ENCODE results near the gene RING1.
A peak's percentile ranks its signal among the peaks of the same experiment; 100 is the strongest.
"Not testable (repeated sequence)": the region's sequence is repeated elsewhere in the genome, so short reads cannot be mapped to it uniquely, and the experiment has no call there.

The RING1 gene

DNA sequence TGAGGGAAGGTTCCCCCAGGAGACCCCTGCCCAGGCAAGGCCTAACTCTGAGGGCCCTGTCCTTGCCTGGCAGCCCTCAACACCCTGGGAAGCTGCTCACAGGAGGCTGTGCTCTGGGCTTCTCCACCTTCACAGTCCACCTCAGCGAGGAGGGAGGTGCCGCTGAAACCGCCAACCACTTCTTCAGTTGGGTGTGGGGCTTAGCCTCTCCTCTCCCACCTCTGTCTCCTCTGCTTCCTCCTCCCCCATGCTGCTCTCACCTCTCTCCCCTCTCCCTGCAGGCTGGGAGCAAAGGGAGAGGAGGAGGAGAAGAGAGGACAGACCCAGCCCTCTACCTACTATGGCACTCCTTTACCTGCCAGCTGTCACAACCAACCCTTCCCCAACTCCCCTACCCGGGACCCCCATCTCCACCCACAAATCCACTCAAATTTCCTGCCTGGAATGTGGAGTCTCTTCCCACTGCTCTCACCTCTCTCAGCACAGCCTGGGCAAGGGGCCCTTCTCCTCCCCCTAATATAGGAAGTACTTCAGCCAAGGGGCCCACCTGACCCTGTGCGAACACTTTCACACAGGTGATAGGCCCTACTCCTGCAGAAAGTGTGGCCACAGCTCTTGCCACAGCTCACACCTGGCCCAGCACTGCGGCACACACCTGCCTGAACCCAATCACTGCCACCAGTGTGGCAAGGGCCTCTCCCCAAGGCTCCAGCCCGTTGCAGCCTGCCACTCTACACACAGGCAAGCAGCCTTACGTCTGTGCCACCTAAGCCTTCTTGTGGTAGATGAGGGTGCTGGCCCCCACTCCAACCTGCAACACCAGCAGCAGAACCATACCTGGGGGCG is 7.2 kb downstream of the RING1 start:
- H3K9me3 ChIP-seq (ENCODE audit: control insufficient read depth, insufficient read depth, low read length) = no peaks in the 10 kb centered on the region
- H3K27me3 ChIP-seq (ENCODE audit: control insufficient read depth, insufficient read depth, low read length) = peaks cover 96% of the 10 kb centered on the region
- H3K9ac ChIP-seq (ENCODE audit: low read depth, low read length) = no peak overlapping the region
- peaks cover 19% of the 10 kb centered on the region for H3K4me1 ChIP-seq (ENCODE audit: control insufficient read depth, insufficient read depth, low read length)
- no peaks in the 10 kb centered on the region for H3K36me3 ChIP-seq (ENCODE audit: control insufficient read depth, insufficient read depth, low read length)
- H3K4me3 ChIP-seq (ENCODE audit: low read depth, low read length) = peak overlapping the region; percentile 28

DNA sequence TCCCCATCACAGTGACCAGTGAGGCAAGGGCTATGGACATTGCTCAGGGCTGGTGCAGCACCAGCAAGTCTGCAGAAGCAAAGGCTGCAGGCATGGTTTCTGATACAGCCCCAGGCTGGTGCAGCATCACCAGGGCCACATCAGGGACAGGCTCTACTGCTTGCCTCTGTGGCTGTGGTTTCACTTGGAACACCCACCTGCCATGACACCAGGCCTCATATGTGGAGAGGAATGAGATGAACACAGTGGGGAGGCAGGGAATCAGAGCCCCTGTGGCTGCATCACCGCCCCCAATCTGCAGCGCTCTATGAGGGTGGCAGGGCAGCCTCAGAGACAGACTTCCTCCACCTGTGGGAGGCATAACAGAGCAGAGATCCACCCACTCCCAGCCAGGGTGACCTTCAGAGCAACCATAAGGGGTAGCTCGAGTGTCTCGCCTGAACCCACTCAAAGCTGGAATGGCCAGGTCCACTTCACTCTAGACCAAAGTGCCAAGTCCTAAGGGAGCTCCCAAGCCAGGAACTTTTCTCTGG is 7.9 kb downstream of the RING1 start:
- peaks cover 93% of the 10 kb centered on the region for H3K27me3 ChIP-seq (ENCODE audit: control insufficient read depth, insufficient read depth, low read length)

DNA sequence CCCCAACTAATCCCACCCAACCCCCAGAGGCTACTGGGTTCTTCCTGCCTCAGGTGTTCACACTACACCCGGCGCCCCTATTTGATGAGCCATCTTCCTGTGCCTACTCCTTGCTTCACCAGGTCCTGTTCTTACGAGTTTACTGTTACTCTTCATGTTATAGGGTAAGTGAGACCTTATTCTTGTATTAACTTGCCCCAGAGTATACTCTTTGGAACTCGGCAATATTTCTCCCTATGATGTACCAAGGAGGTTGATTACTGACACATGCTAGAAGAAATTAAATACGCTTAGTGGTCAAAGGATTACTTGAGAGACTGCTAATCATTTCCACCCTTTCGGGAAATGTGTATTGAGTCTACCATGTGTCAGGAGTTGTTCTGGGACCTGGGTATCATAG is 8.9 kb downstream of the RING1 start:
- Histone ChIP-seq H3K9me3 (ENCODE audit: control insufficient read depth, insufficient read depth, low read length) (no peaks in the 10 kb centered on the region), H3K27me3 (ENCODE audit: control insufficient read depth, insufficient read depth, low read length) (peaks cover 94% of the 10 kb centered on the region), H3K36me3 (ENCODE audit: control insufficient read depth, insufficient read depth, low read length) (no peaks in the 10 kb centered on the region), H3K4me3 (ENCODE audit: low read depth, low read length) (no peak overlapping the region), H3K9ac (ENCODE audit: low read depth, low read length) (no peak overlapping the region), H3K4me1 (ENCODE audit: control insufficient read depth, insufficient read depth, low read length) (peaks cover 14% of the 10 kb centered on the region)

More for the DNA sequence above, 7.9 kb downstream of the RING1 start:
- Histone ChIP-seq H3K4me3 (ENCODE audit: low read depth, low read length) (peak overlapping the region; percentile 4), H3K4me1 (ENCODE audit: control insufficient read depth, insufficient read depth, low read length) (peaks cover 19% of the 10 kb centered on the region), H3K9ac (ENCODE audit: low read depth, low read length) (no peak overlapping the region), H3K36me3 (ENCODE audit: control insufficient read depth, insufficient read depth, low read length) (no peaks in the 10 kb centered on the region), H3K9me3 (ENCODE audit: control insufficient read depth, insufficient read depth, low read length) (no peaks in the 10 kb centered on the region)

DNA sequence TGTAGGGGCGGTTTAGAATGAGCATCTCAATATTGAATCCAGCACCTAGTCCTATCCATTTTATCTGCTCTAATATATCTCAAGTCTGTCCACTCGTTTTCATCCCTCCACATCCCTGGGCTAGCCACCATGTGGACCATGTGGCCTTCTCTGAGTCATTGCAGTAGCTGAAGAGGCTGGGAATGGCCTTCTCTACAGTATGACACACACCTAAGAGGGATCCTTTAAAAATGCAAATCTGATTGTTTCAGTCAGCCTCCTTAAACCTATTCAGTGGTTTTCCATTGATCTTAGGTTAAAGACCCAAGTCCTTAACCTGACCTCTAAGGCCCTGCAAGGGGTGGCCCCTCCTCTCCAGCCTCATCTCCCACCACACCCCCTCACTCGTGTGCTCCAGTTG is 9.4 kb downstream of the RING1 start:
- no peak overlapping the region for H3K4me3 ChIP-seq (ENCODE audit: low read depth, low read length)
- peaks cover 92% of the 10 kb centered on the region for H3K27me3 ChIP-seq (ENCODE audit: control insufficient read depth, insufficient read depth, low read length)
- no peaks in the 10 kb centered on the region for H3K9me3 ChIP-seq (ENCODE audit: control insufficient read depth, insufficient read depth, low read length)

DNA sequence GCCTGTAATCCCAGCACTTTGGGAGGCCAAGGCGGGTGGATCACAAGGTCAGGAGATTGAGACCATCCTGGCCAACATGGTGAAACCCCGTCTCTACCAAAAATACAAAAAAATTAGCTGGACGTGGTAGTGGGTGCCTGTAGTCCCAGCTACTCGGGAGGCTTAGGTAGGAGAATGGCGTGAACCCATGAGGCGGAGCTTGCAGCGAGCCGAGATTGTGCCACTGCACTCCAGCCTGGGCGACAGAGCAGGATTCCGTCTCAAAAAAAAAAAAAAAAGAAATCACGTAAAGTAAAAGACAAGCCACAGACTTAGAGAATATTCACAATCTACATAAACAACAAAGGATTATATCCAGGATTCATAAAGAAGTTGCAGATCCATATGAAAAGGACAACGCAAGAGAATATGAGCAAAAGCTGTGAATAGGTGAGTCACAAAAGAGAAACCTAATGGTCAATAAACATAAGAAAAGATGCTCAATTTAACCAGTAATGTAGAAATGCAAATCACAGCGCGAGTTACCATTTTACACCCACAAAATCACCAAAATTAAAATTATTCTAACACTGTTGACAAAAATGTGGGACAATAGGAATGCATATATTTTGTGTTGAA is 18.3 kb downstream of the RING1 start:
- peak overlapping the region; percentile 3 for H3K4me3 ChIP-seq (ENCODE audit: low read depth, low read length)
- not testable (repeated sequence) for H3K9me3 ChIP-seq (ENCODE audit: control insufficient read depth, insufficient read depth, low read length); H3K4me1 ChIP-seq (ENCODE audit: control insufficient read depth, insufficient read depth, low read length); H3K9ac ChIP-seq (ENCODE audit: low read depth, low read length); H3K36me3 ChIP-seq (ENCODE audit: control insufficient read depth, insufficient read depth, low read length)
- peaks cover 12% of the 10 kb centered on the region for H3K27me3 ChIP-seq (ENCODE audit: control insufficient read depth, insufficient read depth, low read length)

More for the DNA sequence above, 9.4 kb downstream of the RING1 start:
- peaks cover 14% of the 10 kb centered on the region for H3K4me1 ChIP-seq (ENCODE audit: control insufficient read depth, insufficient read depth, low read length)
- H3K36me3 ChIP-seq (ENCODE audit: control insufficient read depth, insufficient read depth, low read length) = no peaks in the 10 kb centered on the region
- no peak overlapping the region for H3K9ac ChIP-seq (ENCODE audit: low read depth, low read length)

DNA sequence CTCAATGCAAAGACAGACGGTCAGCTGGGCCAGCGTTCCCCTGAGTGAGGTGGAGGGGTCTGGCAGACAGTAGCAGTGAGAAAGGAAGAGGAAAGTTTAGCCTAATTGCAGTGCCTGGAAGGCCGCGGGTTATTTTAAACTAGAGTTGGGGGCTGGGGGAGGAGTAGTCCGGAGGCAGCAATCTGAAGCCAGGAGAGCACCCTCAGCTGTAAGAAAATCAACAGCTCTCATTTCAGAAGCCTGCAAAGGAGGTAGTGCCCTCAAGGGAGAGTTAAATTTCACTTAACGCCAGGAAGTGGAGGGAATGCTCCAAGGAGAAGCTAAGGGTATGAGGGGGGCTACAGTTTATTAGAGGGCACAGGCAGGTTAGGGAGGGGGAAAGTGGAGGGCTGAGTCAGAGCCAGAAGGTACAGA is 26.9 kb downstream of the RING1 start:
- Histone ChIP-seq H3K4me3 (ENCODE audit: low read depth, low read length) (no peak overlapping the region), H3K36me3 (ENCODE audit: control insufficient read depth, insufficient read depth, low read length) (no peaks in the 10 kb centered on the region), H3K9me3 (ENCODE audit: control insufficient read depth, insufficient read depth, low read length) (no peaks in the 10 kb centered on the region), H3K27me3 (ENCODE audit: control insufficient read depth, insufficient read depth, low read length) (peaks cover 11% of the 10 kb centered on the region), H3K4me1 (ENCODE audit: control insufficient read depth, insufficient read depth, low read length) (peaks cover 8% of the 10 kb centered on the region), H3K9ac (ENCODE audit: low read depth, low read length) (no peak overlapping the region)

DNA sequence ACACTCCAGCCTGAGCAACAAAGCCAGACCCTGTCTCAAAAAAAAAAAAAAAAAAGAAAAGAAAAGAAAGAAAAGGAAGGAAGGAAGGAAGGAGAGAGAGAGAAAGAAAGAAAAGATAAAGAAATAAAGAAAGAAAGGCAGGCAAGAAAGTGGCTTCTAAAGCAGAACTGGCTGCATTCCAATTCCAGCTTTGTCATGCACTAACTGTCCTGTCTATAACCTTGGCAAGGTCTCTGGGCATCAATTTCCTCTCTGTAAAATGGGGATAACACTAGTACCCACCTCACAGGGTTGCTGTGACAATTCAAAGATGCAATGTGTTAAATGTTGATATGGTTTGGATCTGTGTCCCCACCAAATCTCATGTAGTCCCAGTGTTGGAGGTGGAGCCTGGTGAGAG is 28.0 kb downstream of the RING1 start:
- no peak overlapping the region for H3K4me3 ChIP-seq (ENCODE audit: low read depth, low read length)
- peaks cover 9% of the 10 kb centered on the region for H3K27me3 ChIP-seq (ENCODE audit: control insufficient read depth, insufficient read depth, low read length)
- no peaks in the 10 kb centered on the region for H3K36me3 ChIP-seq (ENCODE audit: control insufficient read depth, insufficient read depth, low read length)
- no peaks in the 10 kb centered on the region for H3K9me3 ChIP-seq (ENCODE audit: control insufficient read depth, insufficient read depth, low read length)
- H3K9ac ChIP-seq (ENCODE audit: low read depth, low read length) = no peak overlapping the region
- H3K4me1 ChIP-seq (ENCODE audit: control insufficient read depth, insufficient read depth, low read length) = peaks cover 8% of the 10 kb centered on the region

DNA sequence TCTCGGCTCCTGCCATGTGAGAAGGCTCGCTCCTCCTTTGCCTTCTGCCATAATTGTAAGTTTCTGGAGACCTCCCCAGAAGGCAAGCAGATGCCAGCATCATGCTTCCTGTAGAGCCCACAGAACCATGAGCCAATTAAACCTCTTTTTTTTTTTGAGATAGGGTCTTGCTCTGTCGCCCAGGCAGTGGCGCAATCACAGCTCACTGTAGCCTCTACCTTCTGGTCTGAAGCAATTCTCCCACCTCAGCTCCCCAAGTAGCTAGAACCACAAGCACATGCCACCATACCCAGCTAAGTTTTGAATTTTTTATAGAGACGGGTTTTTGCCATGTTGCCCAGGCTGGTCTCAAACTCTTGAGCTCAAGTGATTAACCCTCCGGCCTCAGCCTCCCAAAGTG is 28.6 kb downstream of the RING1 start:
- no peak overlapping the region for H3K9ac ChIP-seq (ENCODE audit: low read depth, low read length)
- peaks cover 9% of the 10 kb centered on the region for H3K27me3 ChIP-seq (ENCODE audit: control insufficient read depth, insufficient read depth, low read length)
- H3K4me1 ChIP-seq (ENCODE audit: control insufficient read depth, insufficient read depth, low read length) = peaks cover 8% of the 10 kb centered on the region
- H3K9me3 ChIP-seq (ENCODE audit: control insufficient read depth, insufficient read depth, low read length) = no peaks in the 10 kb centered on the region
- H3K4me3 ChIP-seq (ENCODE audit: low read depth, low read length) = no peak overlapping the region
- no peaks in the 10 kb centered on the region for H3K36me3 ChIP-seq (ENCODE audit: control insufficient read depth, insufficient read depth, low read length)

DNA sequence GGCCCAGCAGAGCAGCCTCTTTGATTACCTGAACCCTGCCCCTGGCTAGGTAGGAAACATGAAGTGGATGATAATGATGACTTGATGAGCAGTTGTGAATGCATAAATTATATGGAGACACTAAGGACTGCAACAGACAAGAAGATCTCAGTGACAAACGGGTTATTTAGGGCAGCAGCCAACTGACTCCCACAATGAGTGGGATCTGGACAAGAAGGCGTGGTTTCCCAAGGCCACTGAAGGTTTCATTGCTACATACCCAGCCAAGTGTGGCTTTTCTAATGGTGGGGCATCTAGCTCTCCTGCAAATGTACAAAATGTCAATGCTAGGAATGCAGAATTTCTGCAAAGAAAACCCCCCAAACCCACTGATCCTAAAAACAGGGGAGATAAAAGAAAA is 29.4 kb downstream of the RING1 start:
- H3K27me3 ChIP-seq (ENCODE audit: control insufficient read depth, insufficient read depth, low read length) = peaks cover 14% of the 10 kb centered on the region
- no peaks in the 10 kb centered on the region for H3K9me3 ChIP-seq (ENCODE audit: control insufficient read depth, insufficient read depth, low read length)
- peaks cover 8% of the 10 kb centered on the region for H3K4me1 ChIP-seq (ENCODE audit: control insufficient read depth, insufficient read depth, low read length)
- no peak overlapping the region for H3K4me3 ChIP-seq (ENCODE audit: low read depth, low read length)
- H3K36me3 ChIP-seq (ENCODE audit: control insufficient read depth, insufficient read depth, low read length) = no peaks in the 10 kb centered on the region
- no peak overlapping the region for H3K9ac ChIP-seq (ENCODE audit: low read depth, low read length)

DNA sequence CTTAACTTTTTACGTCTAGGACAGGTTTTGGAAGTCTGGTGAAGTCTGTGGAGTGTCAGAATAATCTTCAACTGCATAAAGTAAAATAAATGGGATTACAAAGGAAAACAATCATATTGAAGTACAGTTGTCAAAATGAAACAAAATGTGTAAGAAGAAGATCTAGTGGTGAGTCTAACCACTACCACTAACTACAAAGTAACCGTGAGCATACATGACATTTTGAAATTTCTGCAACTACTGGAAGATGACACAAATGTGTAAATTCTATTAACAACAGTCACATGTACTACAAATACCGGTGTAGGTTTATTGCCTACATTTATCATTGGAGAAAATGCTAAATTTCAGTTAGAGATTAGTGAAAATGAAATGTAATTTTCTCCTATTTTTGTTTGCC is 33.7 kb downstream of the RING1 start:
- Histone ChIP-seq H3K27me3 (ENCODE audit: control insufficient read depth, insufficient read depth, low read length) (peaks cover 23% of the 10 kb centered on the region), H3K9ac (ENCODE audit: low read depth, low read length) (no peak overlapping the region), H3K4me1 (ENCODE audit: control insufficient read depth, insufficient read depth, low read length) (no peaks in the 10 kb centered on the region), H3K4me3 (ENCODE audit: low read depth, low read length) (no peak overlapping the region), H3K36me3 (ENCODE audit: control insufficient read depth, insufficient read depth, low read length) (no peaks in the 10 kb centered on the region), H3K9me3 (ENCODE audit: control insufficient read depth, insufficient read depth, low read length) (no peaks in the 10 kb centered on the region)

DNA sequence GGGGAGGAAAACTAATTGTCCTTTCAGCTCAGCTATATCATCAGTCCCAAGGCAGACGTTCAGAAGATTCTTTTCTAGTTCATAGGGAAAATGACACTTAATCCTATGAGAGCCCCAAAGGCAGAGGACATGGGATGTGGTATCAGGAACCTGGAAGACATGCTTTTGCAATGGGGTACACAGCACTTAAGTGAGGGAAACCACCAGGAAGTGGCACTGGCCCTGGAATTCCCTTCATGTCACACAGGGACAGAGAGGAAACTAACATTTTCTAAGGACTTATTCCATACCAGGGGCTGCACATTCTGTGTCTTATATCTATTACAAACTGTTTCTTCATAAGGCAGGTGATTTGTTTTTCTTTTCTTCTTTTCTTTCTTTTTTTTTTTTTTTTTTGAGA is 35.2 kb downstream of the RING1 start:
- no peaks in the 10 kb centered on the region for H3K9me3 ChIP-seq (ENCODE audit: control insufficient read depth, insufficient read depth, low read length)
- no peaks in the 10 kb centered on the region for H3K36me3 ChIP-seq (ENCODE audit: control insufficient read depth, insufficient read depth, low read length)
- no peaks in the 10 kb centered on the region for H3K4me1 ChIP-seq (ENCODE audit: control insufficient read depth, insufficient read depth, low read length)
- no peak overlapping the region for H3K9ac ChIP-seq (ENCODE audit: low read depth, low read length)
- H3K27me3 ChIP-seq (ENCODE audit: control insufficient read depth, insufficient read depth, low read length) = peaks cover 35% of the 10 kb centered on the region
- no peak overlapping the region for H3K4me3 ChIP-seq (ENCODE audit: low read depth, low read length)
